LNCaP clone FGC (cell line): ENCODE measurements around the gene C19orf81.

ENCODE experiments used
- DNase-seq: peaks from one replicate; pipeline ENCODE4 v3.0.0-alpha.2; 2011; ENCODE audit warnings: low read depth
- H3K4me3 ChIP-seq: 2 replicates; pipeline ENCODE4 v1.5.1; 2011; ENCODE audit warnings: mild to moderate bottlenecking, low read depth, low read length, control low read depth
- CTCF ChIP-seq: IDR thresholded peaks from 2 replicates; pipeline ENCODE4 v1.5.1; 2012; ENCODE audit warnings: mild to moderate bottlenecking; ENCODE audit not compliant: control insufficient read depth, insufficient read depth; ENCODE audit errors: extremely low read depth

The C19orf81 gene

GRCh38 chr19:50654882-50655281 is 5.6 kb downstream of the C19orf81 start:
- DNase-seq: no peak
- TF ChIP-seq CTCF: no peak
- no peak overlapping the region for H3K4me3 ChIP-seq

GRCh38 chr19:50657222-50657669 is 8.0 kb downstream of the C19orf81 start:
- peak overlapping the region; percentile 58 for H3K4me3 ChIP-seq

GRCh38 chr19:50657712-50658440 is 8.6 kb downstream of the C19orf81 start:
- peak overlapping the region; percentile 68 for H3K4me3 ChIP-seq
- TF ChIP-seq CTCF: no peak
- DNase-seq: peak; percentile 92

More at GRCh38 chr19:50657222-50657669, 8.0 kb downstream of the C19orf81 start:
- DNase-seq: no peak
- TF ChIP-seq CTCF: no peak

- peak overlapping the region; percentile 68 for H3K4me3 ChIP-seq
- no peak for TF ChIP-seq CTCF
- DNase-seq: no peak
Measured at GRCh38 chr19:50658441-50659317, 9.4 kb downstream of the C19orf81 start.

GRCh38 chr19:50659318-50660087 is 10.3 kb downstream of the C19orf81 start:
- H3K4me3 ChIP-seq: peak overlapping the region; percentile 40
- DNase-seq: no peak
- no peak for TF ChIP-seq CTCF

- no peak overlapping the region for H3K4me3 ChIP-seq
- no peak for TF ChIP-seq CTCF
- no peak for DNase-seq
Measured at GRCh38 chr19:50660088-50660366, 10.8 kb downstream of the C19orf81 start.
